HG03025 (cell line): Measurements from ENCODE around the gene KRTAP10-2.
"Not testable (repeated sequence)": the region's sequence is repeated elsewhere in the genome, so short reads cannot be mapped to it uniquely, and the experiment has no call there.

ENCODE experiments used
- ATAC-seq: cut with Tn5 transposase; IDR thresholded peaks from one replicate; pipeline ENCODE4 v1.9.1; 2021; ENCODE audit warnings: mild to moderate bottlenecking, moderate library complexity; ENCODE audit not compliant: unreplicated experiment, low FRiP score

The KRTAP10-2 gene

DNA sequence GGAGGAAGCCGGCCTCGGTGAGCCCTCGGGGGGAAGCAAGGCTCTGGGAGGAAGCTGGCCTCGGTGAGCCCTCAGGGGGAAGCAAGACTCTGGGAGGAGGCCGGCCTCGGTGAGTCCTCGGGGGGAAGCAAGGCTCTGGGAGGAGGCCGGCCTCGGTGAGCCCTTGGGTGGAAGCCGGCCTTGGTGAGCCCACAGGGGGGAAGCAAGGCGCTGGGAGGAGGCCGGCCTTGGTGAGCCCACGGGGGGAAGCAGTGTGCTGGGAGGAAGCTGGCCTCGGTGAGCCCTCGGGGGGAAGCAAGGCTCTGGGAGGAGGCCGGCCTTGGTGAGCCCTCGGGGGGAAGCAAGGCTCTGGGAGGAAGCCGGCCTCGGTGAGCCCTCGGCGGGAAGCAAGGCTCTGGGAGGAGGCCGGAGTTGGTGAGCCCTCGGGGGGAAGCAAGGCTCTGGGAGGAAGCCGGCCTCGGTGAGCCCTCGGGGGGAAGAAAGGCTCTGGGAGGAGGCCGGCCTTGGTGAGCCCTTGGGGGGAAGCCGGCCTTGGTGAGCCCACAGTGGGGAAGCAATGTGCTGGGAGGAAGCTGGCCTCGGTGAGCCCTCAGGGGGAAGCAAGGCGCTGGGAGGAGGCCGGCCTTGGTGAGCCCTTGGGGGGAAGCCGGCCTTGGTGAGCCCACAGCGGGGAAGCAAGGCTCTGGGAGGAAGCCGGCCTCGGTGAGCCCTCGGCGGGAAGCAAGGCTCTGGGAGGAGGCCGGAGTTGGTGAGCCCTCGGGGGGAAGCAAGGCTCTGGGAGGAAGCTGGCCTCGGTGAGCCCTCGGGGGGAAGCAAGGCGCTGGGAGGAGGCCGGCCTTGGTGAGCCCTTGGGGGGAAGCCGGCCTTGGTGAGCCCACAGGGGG, 48.1 kb downstream of the KRTAP10-2 start:
- not testable (repeated sequence) for ATAC-seq

DNA sequence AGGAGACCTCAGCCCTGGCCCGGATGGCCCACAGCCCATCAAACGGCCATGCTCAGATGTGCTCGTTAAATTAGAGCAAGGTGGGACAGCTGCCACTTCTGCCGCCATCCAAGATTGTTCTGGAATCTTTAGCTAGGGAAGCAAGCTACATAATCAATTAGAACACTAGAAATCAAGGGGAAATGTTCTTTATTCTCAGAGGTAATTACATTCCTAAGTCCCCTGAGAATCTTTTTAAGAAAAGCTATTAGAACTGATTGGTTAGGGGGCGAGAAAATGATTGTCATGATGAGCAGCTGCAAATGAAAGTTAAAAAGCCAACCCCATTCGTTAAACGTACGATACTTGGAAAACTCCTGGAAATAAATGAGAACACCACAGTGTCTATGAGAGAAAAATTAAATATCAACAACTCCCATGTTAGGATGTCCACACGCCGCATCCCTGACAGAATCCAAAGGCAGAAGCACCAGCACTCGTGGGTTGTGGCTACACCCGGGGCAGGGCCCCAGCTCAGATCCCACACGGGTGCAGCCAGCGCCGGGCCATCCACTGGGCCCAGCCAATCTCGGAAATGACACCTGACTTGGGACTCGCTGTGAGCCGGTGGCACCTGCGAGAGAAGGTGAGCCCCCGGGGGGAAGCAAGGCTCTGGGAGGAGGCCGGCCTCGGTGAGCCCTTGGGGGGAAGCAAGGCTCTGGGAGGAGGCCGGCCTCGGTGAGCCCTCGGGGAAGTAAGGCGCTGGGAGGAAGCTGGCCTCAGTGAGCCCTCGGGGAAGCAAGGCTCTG, 48.9 kb downstream of the KRTAP10-2 start:
- no peak for ATAC-seq
